PC-3 (cell line): ENCODE measurements around the gene RPP30. TPM values are rescaled to one million over a fixed set of nuclear protein-coding genes. Genes with fewer than 3 reads are reported as not detected.

Experiments
- ATAC-seq: fragments of 200-7000 bp; cut with Tn5 transposase; 2 replicates; pipeline ENCODE4 v1.9.1; 2020; ENCODE audit warnings: mild to moderate bottlenecking, moderate library complexity
- BruUV-seq: library from RNA; stranded (reverse); fragments of 400-500 nt; replicated peaks from 2 replicates; lab custom pipeline; 2021; lab: Mats Ljungman, UMichigan
- CTCF ChIA-PET: fragments of 300-600 bp; sonication (Branson Sonifier 250); formaldehyde crosslinking; loops from one replicate; lab custom pipeline; 2022; ENCODE audit warnings: antibody characterized with exemption; lab: Charles Lee
- POLR2A ChIA-PET: fragments of 300-600 bp; sonication (Branson Sonifier 250); formaldehyde crosslinking; loops from one replicate; lab custom pipeline; 2022; ENCODE audit warnings: antibody characterized with exemption; ENCODE audit not compliant: unreplicated experiment; lab: Charles Lee
- DNase-seq: peaks from one replicate; pipeline ENCODE4 v3.0.0-alpha.2; 2015
- H2AFZ ChIP-seq: fragments of 300-600 bp; sonication (generic); 2 replicates; pipeline ENCODE4 v1.6.0; 2016; ENCODE audit warnings: antibody characterized with exemption, low read length
- H3F3A ChIP-seq: fragments of 300-600 bp; sonication (generic); one replicate; pipeline ENCODE4 v1.6.0; 2017; ENCODE audit warnings: antibody characterized with exemption, low read length, control low read depth, mild to moderate bottlenecking; ENCODE audit not compliant: unreplicated experiment
- H3K27ac ChIP-seq: fragments of 300-600 bp; sonication (generic); 2 replicates; pipeline ENCODE4 v1.5.1; 2016; ENCODE audit warnings: mild to moderate bottlenecking, low read length
- H3K27me3 ChIP-seq: fragments of 300-600 bp; sonication (generic); 2 replicates; pipeline ENCODE4 v1.6.1; 2016; ENCODE audit warnings: low read length, mixed read lengths
- H3K36me3 ChIP-seq: fragments of 300-600 bp; sonication (generic); 2 replicates; pipeline ENCODE4 v1.6.1; 2016; ENCODE audit warnings: low read depth, mixed run types, low read length, mixed read lengths
- H3K4me1 ChIP-seq: fragments of 300-600 bp; sonication (generic); 2 replicates; pipeline ENCODE4 v1.5.1; 2016; ENCODE audit warnings: low read length; ENCODE audit not compliant: insufficient read depth
- H3K4me2 ChIP-seq: fragments of 300-600 bp; sonication (generic); 2 replicates; pipeline ENCODE4 v1.6.0; 2016; ENCODE audit warnings: low read length
- H3K4me3 ChIP-seq: fragments of 300-600 bp; sonication (generic); 2 replicates; pipeline ENCODE4 v1.5.1; 2016; ENCODE audit warnings: mild to moderate bottlenecking, low read length, mixed read lengths
- H3K79me2 ChIP-seq: fragments of 300-600 bp; sonication (generic); 2 replicates; pipeline ENCODE4 v1.6.1; 2017; ENCODE audit warnings: low read length, mixed read lengths
- H3K9ac ChIP-seq: fragments of 300-600 bp; sonication (generic); 2 replicates; pipeline ENCODE4 v1.6.0; 2016; ENCODE audit warnings: mild to moderate bottlenecking, low read length
- H3K9me2 ChIP-seq: fragments of 300-600 bp; sonication (generic); replicated peaks from 2 replicates; pipeline ENCODE4 v1.6.1; 2016; ENCODE audit warnings: mixed run types, low read length, mixed read lengths
- H3K9me3 ChIP-seq: fragments of 300-600 bp; sonication (generic); 2 replicates; pipeline ENCODE4 v1.6.1; 2016; ENCODE audit warnings: low read length, mixed read lengths
- H4K20me1 ChIP-seq: fragments of 300-600 bp; sonication (generic); 2 replicates; pipeline ENCODE4 v1.6.1; 2016; ENCODE audit warnings: low read length, mixed read lengths
- EZH2 ChIP-seq: fragments of 300-600 bp; sonication (generic); IDR thresholded peaks from one replicate; pipeline ENCODE4 v1.6.1; 2017; ENCODE audit warnings: antibody characterized with exemption, mild to moderate bottlenecking, low read length; ENCODE audit not compliant: unreplicated experiment
- EZH2phosphoT487 ChIP-seq: fragments of 300-600 bp; sonication (generic); IDR thresholded peaks from 2 replicates; pipeline ENCODE4 v1.6.1; 2018; ENCODE audit warnings: mild to moderate bottlenecking, antibody characterized with exemption, low read length, borderline replicate concordance
- intact Hi-C: fragments of 100-400 bp; cut with micrococcal nuclease; formaldehyde crosslinking; loops from 2 replicates; pipeline ENCODE4 v1.9.0; 2023
- total RNA-seq: library from RNA; depleted of rRNA; stranded (reverse); fragments of >200 nt; gene quantifications from 2 replicates; pipeline ENCODE4 v1.2.3, GENCODE V29; 2014
- TF ChIP-seq, protein P1 (sequence below): fragments of 300-600 bp; sonication (generic); conservative IDR thresholded peaks from 2 replicates; pipeline ENCODE4 v1.5.1; 2017; ENCODE audit warnings: antibody characterized with exemption, low read depth, mild to moderate bottlenecking, low read length

The RPP30 gene
- total RNA-seq, 1 experiment from 2014 or later: 57.8 TPM

DNA sequence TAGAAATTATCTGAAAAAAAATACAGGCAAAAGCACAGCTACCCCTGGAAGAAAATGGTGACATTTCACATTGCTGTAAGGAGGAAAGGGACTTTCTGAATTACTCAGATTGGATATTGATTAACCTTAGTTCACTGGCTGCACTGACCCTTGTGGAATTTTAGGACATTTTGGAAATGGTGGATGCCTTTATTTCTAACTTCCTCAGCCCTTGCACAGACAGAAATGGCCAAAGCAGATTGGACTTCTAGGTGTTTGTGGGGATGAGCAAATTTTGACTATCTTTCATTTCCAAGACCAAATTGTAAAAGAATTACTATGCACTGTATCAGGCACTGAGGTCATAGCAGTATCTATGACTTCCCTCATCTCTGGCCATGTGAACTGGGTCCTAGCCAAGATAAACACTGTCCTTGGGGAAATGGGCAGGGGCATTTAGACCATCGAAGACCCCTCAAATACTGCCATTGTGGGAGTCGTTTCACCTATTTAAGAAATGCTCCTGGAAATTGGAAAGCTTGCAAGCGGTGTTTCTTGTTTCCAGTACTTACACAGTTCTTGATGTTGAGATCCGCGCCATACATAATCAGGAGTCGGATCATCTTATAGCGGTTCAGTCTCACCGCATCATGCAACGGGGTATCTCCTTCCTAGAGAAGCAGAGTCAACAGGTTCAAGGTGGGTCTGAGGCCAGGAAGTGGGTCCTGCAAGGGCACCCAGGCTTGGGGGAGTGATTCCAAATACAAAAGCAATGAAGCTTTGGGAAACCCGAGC lies 43.4 kb downstream of the RPP30 start:
- Histone ChIP-seq H2AFZ (no peak overlapping the region), H3K36me3 (no peaks in the 10 kb centered on the region), H3K79me2 (no peaks in the 10 kb centered on the region), H3K4me2 (no peak overlapping the region), H3K27me3 (no peaks in the 10 kb centered on the region), H3K9me2 (no peaks in the 10 kb centered on the region), H3K9ac (no peak overlapping the region), H3K4me1 (peaks cover 10% of the 10 kb centered on the region), H3K27ac (no peak overlapping the region), H4K20me1 (no peaks in the 10 kb centered on the region), H3K9me3 (no peaks in the 10 kb centered on the region), H3K4me3 (no peak overlapping the region), H3F3A (no peaks in the 10 kb centered on the region)
- DNase-seq (no peak), ATAC-seq (no peak)
- intact Hi-C loops: loop anchor here (10.0 kb wide), 1 partner anchor 170 kb away; no protein-coding TSS in a partner anchor
- ChIA-PET POLR2A (no interaction called here), CTCF (interaction anchor here (0.5 kb wide), 1 partner anchor 55 kb away, joined by 3 read pairs; no protein-coding TSS in a partner anchor)
- no peak for TF ChIP-seq EZH2phosphoT487
- no peak for TF ChIP-seq EZH2
- TF ChIP-seq, protein P1, sequence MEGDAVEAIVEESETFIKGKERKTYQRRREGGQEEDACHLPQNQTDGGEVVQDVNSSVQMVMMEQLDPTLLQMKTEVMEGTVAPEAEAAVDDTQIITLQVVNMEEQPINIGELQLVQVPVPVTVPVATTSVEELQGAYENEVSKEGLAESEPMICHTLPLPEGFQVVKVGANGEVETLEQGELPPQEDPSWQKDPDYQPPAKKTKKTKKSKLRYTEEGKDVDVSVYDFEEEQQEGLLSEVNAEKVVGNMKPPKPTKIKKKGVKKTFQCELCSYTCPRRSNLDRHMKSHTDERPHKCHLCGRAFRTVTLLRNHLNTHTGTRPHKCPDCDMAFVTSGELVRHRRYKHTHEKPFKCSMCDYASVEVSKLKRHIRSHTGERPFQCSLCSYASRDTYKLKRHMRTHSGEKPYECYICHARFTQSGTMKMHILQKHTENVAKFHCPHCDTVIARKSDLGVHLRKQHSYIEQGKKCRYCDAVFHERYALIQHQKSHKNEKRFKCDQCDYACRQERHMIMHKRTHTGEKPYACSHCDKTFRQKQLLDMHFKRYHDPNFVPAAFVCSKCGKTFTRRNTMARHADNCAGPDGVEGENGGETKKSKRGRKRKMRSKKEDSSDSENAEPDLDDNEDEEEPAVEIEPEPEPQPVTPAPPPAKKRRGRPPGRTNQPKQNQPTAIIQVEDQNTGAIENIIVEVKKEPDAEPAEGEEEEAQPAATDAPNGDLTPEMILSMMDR: no peak
- no TSS peak for BruUV-seq

DNA sequence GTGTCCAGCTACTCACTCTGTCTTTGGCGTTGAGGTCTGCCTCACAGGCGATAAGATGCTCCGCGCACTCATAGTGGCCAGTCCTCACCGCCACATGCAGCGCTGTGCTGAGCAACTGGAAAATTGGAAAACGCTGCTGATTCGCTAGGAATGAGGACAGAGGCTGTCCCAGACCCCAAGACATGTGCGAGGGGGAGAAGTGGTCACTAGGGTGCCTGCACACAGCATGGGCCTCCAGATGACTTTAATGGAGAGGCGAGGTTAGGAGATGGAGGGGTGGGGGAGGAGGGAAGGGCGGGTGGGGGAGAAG lies 43.9 kb downstream of the RPP30 start:
- no peak for DNase-seq
- H2AFZ ChIP-seq: no peak overlapping the region
- H3K4me3 ChIP-seq: no peak overlapping the region
- H3K9ac ChIP-seq: no peak overlapping the region
- H3K9me2 ChIP-seq: no peaks in the 10 kb centered on the region
- no peak overlapping the region for H3K27ac ChIP-seq
- no peak overlapping the region for H3K4me2 ChIP-seq
- no peaks in the 10 kb centered on the region for H3K36me3 ChIP-seq
- no peaks in the 10 kb centered on the region for H3F3A ChIP-seq
- no TSS peak for BruUV-seq
- H3K79me2 ChIP-seq: no peaks in the 10 kb centered on the region
- H4K20me1 ChIP-seq: no peaks in the 10 kb centered on the region
- intact Hi-C loops: loop anchor here (10.0 kb wide), 1 partner anchor 169 kb away; no protein-coding TSS in a partner anchor
- no peak for ATAC-seq
- ChIA-PET CTCF (no interaction called here), POLR2A (no interaction called here)
- H3K9me3 ChIP-seq: no peaks in the 10 kb centered on the region
- TF ChIP-seq EZH2phosphoT487 (no peak), EZH2 (no peak)
- TF ChIP-seq, protein P1: no peak
- H3K4me1 ChIP-seq: peaks cover 13% of the 10 kb centered on the region
- H3K27me3 ChIP-seq: no peaks in the 10 kb centered on the region
